HFF-Myc (cell line): ENCODE results near the gene ZNF598.

Source experiments
- DNase-seq: peaks from one replicate; pipeline ENCODE4 v3.0.0-alpha.2; 2011; ENCODE audit warnings: low read depth; ENCODE audit errors: extremely low read depth
- H3K4me3 ChIP-seq: replicated peaks from 2 replicates; pipeline ENCODE4 v1.5.1; 2011; ENCODE audit warnings: low read depth, mild to moderate bottlenecking, control low read depth, low read length
- TF ChIP-seq, protein P1 (sequence below): IDR thresholded peaks from 2 replicates; pipeline ENCODE4 v1.5.1; 2012; ENCODE audit warnings: mild to moderate bottlenecking, low read depth, low read length, control low read depth; ENCODE audit errors: missing control alignments

Gene ZNF598

DNA sequence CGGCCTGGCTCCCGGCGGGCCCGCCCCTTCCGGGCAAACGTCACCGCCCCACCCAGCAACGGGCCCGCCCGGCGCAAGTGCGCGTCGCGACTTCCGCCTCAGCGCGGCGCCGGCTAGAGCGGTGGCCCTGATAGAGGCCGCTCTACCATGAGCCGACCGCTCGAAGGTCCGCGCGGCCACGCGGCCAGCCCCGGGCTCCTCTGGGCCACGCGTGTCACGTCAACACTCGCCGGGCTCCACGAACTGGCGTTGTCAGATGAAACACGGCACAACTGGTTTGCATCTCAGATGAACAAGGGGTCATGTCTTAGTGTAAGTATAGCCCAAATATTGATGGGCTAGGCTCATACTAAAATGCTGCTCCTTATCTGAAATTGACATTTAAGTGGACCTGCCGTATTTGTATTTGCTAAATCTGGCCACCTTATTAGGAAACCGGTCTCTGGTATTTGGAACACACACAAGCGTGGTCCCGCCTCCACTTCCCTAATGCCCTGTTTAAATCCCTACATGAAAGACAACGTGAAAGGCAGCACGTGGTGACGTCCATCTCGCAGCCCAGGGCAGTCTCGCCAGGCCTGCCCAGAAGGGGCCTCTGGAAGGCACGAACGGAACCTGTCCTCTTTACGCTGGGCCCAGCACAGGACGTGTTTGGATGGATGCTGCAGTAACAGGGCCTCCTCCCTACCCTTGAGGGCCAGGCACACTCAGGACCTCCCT, at the start of gene ZNF598:
Gene ZNF598, minus strand, starts transcription at position 31 of the 720 bp plus-strand sequence.
- no peak for DNase-seq
- TF ChIP-seq, protein P1, sequence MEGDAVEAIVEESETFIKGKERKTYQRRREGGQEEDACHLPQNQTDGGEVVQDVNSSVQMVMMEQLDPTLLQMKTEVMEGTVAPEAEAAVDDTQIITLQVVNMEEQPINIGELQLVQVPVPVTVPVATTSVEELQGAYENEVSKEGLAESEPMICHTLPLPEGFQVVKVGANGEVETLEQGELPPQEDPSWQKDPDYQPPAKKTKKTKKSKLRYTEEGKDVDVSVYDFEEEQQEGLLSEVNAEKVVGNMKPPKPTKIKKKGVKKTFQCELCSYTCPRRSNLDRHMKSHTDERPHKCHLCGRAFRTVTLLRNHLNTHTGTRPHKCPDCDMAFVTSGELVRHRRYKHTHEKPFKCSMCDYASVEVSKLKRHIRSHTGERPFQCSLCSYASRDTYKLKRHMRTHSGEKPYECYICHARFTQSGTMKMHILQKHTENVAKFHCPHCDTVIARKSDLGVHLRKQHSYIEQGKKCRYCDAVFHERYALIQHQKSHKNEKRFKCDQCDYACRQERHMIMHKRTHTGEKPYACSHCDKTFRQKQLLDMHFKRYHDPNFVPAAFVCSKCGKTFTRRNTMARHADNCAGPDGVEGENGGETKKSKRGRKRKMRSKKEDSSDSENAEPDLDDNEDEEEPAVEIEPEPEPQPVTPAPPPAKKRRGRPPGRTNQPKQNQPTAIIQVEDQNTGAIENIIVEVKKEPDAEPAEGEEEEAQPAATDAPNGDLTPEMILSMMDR: no peak
- H3K4me3 ChIP-seq: peak within 1 kb of the TSS; percentile 69

- TF ChIP-seq, protein P1: no peak
- H3K4me3 ChIP-seq: no peak overlapping the region
- DNase-seq: no peak
Measured at GRCh38 chr16:2058872-2059271, 49.3 kb upstream of the ZNF598 start.

- no peak overlapping the region for H3K4me3 ChIP-seq
- DNase-seq: no peak
- TF ChIP-seq, protein P1: no peak
Measured at GRCh38 chr16:2058420-2058819, 48.8 kb upstream of the ZNF598 start.

DNA sequence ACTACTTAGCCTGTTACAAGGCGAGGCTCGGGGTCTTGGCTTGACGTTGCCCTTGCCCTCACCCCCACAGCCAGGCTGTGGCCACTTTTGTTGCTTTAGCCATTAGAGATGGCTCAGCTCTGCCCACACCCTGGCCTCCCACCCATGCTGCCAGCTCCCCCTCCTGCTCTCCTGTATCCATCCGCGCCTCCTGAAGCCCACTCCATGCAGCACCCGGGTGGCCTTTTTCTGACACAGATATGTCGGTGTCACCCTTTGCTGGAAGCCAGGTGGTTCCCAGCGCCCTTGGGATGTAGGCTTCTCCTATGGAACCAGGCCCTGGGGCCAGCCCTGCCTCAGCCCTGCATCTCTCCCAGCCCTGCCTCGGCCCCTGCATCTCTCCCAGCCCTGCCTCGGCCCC, 47.8 kb upstream of the ZNF598 start:
- H3K4me3 ChIP-seq: no peak overlapping the region
- no peak for DNase-seq
- TF ChIP-seq, protein P1: no peak

- H3K4me3 ChIP-seq: no peak overlapping the region
- DNase-seq: no peak
- TF ChIP-seq, protein P1: peak; percentile 15
Measured at GRCh38 chr16:2056681-2057407, 47.2 kb upstream of the ZNF598 start.

- H3K4me3 ChIP-seq: no peak overlapping the region
- TF ChIP-seq, protein P1: peak; percentile 25
- no peak for DNase-seq
Measured at GRCh38 chr16:2056077-2056476, 46.5 kb upstream of the ZNF598 start.
